ENCODE results near the gene ATPAF1.

GRCh38 chr1:46653405-46653958, 14.7 kb downstream of the ATPAF1 start:
- TF ChIP-seq MAX (IDR thresholded peaks at IDR 0.05) = no peak
- TF ChIP-seq TAF1 (IDR thresholded peaks at IDR 0.05; ENCODE audit: low read depth) = no peak
- no peak for TF ChIP-seq EP300 (IDR thresholded peaks at IDR 0.05; ENCODE audit: borderline replicate concordance)
- no peak for TF ChIP-seq ZBTB7A (IDR thresholded peaks at IDR 0.05; ENCODE audit: low read depth)
